Activated CD4-positive, alpha-beta T cell treated with anti-CD3 and anti-CD28 coated beads for 4 hours (primary cell): ENCODE measurements around the gene ATXN10.
A peak's percentile ranks its signal among the peaks of the same experiment; 100 is the strongest.
"Not testable (repeated sequence)": the region's sequence is repeated elsewhere in the genome, so short reads cannot be mapped to it uniquely, and the experiment has no call there.

ENCODE experiments used
- DNase-seq, 2 donors: peaks; one replicate each; pipeline ENCODE4 v3.0.0-alpha.2; 2020

ATXN10 gene, protein sequence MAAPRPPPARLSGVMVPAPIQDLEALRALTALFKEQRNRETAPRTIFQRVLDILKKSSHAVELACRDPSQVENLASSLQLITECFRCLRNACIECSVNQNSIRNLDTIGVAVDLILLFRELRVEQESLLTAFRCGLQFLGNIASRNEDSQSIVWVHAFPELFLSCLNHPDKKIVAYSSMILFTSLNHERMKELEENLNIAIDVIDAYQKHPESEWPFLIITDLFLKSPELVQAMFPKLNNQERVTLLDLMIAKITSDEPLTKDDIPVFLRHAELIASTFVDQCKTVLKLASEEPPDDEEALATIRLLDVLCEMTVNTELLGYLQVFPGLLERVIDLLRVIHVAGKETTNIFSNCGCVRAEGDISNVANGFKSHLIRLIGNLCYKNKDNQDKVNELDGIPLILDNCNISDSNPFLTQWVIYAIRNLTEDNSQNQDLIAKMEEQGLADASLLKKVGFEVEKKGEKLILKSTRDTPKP

DNA sequence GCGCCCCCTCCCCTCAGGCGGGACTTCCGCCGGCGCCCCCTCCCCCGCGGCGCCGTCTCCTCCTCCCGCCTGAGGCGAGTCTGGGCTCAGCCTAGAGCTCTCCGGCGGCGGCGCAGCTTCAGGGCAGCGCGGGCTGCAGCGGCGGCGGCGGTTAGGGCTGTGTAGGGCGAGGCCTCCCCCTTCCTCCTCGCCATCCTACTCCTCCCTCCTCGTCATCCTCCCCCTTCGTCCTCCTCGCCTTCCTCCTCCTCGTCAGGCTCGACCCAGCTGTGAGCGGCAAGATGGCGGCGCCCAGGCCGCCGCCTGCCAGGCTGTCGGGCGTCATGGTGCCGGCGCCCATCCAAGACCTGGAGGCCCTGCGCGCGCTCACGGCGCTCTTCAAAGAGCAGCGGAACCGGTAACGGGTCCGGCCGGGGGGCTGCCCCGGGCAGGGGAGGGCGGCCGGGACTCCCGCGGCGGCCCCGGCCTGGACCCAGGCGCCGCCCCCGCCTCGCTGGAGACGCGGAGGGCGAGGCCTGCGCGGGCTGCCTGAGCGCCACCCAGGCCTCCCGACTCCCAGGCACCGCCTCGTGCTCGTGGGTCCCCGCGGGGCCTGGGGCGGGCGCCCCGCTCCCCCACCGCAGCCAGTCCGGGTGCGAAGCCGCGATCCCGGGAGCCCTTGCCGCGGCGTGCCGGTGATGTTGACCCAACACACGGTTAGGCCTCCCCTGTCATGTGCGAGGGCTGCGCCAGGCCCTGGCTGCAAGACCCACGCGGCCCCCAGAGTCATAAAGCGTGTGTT is at the start of gene ATXN10:
ATXN10 (plus strand) TSS at position 52 of the 781 bp plus-strand sequence; CDS start at position 282, 230 bp downstream.
- peak; percentile 70 to 73 for DNase-seq

DNA sequence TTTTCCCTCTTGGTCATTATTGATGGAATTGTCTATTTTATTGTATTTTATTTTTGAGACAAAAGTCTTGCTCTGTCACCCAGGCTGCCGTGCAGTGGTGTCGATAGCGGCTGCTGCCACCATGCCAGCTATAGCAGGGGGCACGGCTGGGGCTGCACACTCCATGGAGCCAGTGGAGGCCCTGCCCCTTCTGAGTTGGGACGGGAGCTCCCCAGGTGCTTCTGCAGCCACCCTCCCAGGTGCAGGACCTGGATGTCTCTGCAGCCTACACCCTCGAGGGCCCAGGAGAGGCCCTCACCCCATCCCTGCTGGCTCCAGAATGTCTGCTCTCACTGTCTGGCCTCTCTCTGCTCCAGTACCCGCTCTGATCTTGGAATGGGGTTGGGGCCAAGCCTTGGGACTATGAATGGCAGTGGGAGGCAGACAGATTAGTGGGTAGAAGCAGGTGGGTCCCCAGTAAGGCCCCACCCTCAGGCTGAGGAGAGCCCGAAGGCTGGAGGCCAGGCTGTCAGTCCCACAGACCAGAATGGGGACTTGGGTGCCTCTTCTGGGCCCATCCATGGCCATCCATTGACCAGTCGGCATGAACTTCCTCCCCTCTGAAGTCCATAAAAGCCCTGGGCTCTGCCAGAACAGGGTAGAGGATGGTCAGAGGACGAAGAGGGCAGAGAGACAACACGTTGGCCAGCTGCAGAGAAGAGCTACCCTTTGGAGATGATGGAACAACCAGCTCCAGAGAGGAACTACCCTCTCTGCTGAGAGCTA is 49.6 kb upstream of the ATXN10 start:
- no peak for DNase-seq

DNA sequence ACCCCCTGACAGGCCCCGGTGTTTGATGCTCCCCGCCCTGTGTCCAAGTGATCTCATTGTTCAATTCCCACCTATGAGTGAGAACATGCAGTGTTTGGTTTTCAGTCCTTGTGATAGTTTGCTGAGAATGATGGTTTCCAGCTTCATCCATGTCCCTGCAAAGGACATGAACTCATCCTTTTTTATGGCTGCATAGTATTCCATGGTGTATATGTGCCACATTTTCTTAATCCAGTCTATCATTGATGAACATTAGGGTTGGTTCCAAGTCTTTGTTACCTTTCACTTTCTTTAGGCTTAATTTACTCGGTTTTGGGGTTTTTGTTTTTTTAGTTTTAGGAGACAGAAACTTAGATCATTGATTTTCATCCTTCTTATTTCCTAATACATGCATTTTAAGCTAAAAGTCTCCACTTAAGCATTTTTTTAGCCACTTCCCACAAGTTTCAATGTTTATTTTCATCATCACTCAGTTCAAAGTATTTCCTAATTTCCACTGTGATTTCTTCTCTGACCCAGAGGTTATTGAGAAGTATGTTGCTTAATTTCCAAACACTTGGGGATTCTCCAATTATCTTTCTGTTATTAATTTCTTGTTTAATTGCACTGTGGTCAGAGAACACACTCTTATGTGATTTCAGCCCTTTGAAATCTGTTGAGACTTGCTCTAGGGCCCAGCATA is 48.0 kb upstream of the ATXN10 start:
- not testable (repeated sequence) for DNase-seq

DNA sequence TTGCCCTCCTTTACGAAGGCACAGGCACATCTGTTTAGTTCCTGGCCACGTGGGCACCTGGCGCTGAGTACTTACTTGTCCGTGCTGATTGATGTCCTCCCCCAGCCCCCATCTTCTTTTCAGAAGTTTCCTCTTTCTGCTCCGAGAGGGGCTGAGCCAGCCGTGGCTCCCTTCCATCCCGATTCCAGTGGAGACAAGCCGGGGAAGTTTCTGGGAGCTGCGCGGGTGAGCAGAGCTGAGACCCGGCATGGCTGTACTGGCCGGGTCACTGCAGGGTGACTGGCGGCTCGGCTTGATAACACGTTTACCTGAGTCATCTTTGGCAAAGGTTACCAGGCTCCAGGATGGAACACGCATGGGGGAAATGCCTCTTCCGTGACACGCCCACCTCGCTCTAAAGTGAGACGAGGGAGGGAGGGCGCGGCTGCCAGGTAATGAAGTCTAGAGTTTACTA is 45.4 kb upstream of the ATXN10 start:
- DNase-seq = no peak

DNA sequence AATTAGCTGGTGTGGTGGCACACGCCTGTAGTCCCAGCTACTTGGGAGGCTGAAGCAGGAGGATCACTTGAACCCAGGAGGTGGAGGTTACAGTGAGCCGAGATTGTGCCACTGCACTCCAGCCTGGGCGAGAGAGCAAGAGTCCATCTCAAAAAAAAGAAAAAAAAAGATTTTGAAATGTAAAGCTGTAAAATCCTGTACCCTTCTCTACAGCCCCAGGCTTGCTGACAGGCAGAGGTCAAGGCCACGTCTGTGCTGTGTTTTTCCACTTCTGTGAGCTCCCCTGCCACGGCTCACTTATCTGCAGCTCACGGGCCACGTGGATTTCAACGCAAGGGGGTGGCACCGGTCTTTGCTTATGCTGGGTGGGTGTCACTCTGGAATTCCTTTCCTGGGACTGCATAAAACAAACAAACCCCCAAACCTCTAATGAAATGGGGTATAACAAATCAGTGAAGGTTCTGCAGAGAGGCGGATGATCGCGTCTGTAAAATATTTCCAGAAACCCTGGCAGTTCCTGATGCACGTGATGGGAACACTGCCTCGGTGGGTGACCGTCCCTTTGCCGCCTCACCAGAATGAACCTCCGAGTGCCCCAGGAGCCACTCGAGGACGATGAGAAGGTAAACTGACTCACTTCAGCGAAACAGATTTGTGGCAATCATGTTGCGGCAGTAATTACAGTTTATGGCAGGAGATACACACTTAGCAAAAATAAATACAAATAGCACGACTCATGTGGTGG is 44.0 kb upstream of the ATXN10 start:
- no peak for DNase-seq

DNA sequence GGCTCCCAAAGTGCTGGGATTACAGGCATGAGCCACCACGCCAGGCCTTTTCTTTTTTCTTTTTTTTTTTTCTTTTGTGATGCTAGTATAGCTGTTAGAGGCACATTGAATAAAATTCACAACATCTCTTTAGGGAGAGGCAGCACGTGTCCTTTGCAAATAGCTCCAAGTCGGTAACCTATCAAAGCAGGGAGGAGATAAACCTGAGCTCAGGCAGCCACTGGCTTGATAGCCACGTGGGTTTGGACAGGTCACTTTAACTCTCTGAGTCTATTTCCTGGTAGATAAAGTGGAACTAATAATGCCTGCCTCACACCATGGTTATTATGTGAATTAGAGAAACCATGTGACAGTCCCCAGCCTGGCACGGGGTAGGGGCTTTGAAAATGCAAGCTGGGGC is 43.1 kb upstream of the ATXN10 start:
- no peak for DNase-seq

DNA sequence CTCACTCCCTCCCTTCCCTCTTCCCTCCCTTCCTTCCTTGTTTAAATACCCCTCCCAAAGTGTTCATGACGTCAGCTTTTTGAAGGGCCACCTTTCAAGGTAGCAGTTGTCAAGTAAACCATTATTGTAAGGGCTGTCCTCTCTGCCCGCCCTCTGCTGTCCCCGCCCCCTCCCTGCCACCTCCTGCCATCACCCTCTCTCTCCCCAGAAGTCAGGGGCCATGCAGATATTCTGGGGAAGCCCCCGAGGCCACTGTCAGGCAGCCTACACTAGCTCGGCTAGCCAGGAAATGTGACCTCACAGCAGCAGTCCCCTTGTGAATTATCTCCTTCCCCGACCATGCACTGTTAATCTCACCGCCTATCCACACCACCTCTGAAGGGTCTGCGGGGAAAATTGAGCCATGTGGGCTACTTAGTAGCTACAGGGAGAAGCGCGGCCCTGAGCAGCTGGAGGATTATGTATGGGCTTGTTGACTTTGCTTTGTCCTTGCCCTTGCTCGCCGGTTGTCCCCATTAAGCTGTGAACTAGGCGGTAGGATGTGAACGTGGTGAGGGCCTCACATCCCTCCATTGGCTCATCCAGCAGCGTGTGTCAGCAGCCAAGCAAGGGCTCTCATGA is 42.1 kb upstream of the ATXN10 start:
- no peak for DNase-seq

DNA sequence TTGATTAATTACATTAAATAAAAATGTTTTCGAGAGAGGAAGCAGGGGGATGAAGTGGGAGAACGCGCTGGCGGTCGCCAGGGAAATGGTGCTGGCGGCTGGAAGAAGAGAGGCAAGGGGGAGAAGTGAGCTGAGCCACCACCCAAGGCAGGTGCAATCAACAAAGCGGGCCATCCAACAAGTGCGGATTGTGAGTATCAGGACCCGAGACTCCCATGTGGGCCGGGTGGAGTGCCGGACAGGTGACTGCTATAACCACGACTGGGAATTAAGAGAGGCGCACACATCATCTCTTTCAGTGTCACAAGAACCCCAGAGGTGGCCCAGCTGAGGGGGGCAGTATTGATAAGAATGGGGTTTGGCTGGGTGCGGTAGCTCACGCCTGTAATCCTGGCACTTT is 41.2 kb upstream of the ATXN10 start:
- DNase-seq = no peak

DNA sequence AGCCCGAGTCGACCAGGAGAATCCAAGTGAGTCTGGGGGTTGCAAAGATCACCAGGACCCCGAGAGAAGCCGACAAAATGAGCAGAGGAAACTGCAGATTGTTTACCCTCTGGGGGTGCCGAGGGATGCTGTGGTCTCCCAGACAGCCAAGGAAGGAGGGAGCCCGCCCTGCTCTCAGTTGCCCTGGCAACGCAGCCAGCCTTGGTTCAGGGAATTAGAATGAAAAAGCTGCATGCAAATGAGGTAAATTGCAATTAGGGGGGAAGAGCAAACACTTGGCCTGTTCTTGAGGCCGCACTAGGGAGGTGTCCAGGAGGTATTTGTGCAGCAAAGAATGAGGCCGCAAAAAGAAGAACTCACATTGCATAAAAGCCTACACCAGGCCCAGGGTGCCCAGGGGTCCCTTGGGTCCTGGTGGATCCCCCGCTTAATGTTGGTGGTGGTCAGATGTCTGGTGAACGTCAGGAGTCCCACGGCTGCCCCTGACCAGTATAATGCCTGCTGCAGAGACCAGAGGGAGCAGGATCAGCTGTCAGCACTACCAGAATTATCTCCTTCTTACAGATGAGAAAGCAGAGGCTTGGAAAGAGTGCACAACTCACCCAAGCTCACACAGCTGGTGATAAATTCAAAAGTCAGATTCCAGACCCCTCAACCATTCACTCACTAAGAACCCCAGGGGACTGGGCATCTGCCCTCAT is 40.3 kb upstream of the ATXN10 start:
- no peak for DNase-seq

DNA sequence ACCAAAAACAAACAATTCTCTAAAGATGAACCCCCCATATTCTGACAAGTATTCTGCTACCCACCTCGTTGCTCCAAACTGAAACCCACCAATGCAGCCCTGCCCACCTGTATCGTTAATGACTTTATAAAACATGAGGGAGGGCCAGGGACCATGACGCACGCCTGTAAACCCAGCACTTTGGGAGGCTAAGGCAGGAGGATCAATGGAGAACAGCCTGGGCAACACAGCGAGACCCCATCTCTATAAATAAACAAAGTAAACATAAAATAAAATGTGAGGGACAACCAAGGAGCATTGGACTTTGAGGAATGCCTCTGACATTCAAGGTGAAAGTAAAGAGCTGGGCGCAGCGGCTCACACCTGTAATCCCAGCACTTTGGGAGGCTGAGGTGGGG is 39.8 kb upstream of the ATXN10 start:
- no peak for DNase-seq

DNA sequence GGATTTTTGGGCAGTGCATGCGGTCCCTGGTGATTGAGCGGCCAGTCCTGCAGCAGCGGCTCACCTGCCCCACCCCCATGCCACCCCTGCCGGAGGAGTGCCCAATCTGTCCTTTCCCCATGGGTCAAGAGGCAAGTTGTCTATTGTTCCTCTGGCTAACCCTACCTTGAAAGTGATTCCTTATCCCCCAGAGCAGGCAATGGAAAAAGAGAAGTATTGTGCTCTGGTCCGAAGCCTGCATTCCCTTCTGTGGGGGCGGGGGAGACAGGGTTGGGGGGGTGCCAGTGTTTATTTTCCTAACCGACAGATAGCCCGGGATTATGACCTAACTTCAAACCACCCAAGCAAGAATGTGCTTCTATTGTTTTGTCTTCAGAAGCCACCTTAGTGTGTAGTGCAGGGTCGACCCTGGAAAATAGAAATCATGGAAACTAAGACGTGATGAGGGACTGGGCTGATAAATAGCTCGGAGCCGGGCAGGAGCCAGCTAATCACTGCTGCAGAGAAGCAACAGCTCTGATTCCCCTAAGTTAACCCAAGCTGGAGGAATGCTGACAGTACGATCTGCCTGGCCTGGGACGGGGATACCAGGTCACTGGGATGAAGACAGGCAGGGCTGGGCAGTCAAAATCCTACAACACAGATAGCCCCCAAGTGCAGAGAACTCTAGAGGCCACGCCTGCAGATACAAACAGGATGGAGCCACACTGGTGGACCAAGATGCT is 38.7 kb upstream of the ATXN10 start:
- no peak for DNase-seq

DNA sequence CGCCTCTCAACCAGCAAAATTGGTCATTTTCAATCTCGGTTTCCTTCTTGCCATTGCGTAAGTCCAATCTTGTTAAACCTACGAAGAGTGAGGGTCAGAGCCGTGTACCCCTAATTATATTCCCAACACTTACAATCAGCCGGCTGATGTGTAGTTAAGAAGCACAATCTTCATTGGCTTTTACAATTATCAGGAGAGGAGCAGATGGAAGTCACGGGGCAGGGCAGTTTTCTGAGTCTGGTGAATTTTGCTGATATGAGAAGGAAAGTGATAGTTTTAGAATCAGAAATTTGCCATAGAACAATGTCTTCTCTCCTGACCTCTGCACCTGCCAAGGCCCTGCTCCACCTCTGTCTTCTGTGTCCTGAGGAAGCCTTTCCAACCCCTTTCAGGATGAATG is 35.0 kb upstream of the ATXN10 start:
- no peak for DNase-seq

DNA sequence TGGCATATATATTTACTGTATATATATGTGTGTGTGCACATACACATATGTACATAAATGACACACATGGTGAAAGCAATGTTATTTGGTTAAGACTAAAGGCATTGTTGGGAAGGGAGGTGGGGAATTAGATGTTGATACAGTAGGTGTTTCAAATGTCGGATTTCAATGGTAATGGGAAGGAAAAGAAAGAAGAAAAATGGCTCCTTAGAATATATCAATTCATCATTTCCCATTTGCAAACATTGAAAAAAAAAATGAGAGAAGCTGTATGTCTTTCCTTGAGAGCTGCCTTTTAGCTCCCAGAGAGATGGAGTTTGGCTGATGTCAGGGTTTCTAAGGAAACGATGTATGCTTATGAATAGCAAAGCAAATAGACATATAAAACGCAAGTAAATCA is 33.4 kb upstream of the ATXN10 start:
- DNase-seq = no peak

DNA sequence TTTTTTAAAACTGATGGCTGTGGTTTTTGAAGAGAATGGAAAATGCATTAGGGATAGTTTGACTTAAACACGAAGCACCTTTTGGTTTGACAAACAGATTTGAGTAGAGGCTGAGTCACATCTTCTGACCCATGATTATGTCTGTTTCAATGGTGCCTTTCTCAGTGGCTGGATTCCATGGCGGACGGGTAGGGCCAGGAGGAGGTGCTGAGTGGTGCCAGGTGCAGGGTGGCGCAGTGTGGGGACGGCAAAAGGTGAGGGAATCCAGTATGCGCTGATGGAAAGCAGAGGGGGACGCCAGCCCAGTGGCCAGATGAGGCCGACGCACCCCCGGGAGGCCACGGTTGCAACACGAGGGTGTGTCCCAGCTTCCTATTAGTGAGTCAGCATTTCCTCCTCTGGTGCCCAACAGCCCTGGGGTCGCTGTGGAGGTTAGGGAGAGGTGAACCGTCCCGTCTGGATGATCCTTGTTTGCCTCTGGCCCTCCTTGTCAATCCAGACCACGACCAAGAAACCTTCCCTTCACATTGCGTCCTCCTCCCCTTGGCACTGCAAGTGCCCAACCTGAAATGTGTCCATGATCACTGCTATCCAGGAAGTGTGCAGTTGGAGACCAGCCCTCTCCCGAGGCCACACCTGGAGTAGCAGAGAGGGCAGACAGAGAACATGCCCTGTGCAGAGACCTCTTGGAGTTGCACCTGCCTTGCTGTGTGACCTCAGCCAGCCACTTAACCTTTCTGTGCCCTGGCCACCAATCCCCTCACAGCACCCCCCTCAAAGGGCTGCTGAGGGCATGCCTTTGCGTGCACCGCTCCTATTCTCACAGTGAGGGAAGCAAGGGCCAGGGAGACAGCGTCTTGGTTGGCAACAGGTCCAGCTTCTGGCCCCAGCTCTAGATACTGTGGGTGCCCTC is 32.5 kb upstream of the ATXN10 start:
- no peak for DNase-seq

DNA sequence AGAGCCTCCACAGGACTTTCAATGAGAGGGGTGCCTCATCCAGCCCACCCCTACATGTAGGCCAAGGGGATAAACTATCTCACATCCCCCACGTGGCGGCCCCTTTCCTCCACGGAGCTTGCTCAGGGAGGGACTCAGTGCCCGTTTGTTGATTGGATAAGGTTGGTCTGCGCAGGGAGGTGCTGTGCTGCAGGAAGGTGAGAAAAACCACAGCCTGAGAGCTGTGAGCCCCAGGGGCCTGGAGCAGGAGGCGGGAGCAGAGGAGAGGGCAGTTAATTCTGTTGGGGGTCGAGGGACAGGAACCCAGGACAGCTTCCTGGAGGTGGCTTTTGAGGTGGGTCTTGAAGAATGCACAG is 31.9 kb upstream of the ATXN10 start:
- DNase-seq = no peak

DNA sequence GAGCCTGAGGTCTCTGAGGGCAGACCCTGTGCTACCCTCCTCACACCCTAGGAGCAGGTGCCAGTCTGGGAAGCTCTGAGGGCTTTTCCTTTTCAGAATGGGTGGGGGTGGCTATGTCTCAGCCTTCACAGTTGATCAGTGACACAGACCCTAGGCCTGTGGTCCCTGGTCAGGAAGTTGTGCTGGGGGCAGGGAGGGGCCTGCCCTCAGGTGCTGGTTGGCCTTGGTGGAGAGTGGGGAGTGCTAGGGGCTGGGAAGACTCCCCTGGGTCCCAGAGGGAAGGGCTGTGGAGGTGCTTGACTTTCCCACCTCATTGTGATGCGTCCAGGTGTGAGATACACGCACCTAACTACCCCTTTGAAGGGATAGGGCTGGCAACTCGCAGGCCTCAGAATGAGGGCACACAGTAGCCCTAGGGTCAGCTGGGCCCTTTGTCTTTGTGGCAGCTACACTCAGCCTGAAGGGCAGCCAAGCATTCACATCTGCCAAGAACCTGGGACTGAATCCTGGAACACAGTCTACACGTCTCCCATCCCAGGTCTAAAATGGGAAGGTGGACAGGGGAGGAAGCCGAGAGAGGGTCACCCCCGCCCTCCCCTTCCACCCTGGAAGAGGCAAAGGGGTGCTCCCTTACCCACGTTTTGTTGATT is 31.2 kb upstream of the ATXN10 start:
- no peak for DNase-seq

DNA sequence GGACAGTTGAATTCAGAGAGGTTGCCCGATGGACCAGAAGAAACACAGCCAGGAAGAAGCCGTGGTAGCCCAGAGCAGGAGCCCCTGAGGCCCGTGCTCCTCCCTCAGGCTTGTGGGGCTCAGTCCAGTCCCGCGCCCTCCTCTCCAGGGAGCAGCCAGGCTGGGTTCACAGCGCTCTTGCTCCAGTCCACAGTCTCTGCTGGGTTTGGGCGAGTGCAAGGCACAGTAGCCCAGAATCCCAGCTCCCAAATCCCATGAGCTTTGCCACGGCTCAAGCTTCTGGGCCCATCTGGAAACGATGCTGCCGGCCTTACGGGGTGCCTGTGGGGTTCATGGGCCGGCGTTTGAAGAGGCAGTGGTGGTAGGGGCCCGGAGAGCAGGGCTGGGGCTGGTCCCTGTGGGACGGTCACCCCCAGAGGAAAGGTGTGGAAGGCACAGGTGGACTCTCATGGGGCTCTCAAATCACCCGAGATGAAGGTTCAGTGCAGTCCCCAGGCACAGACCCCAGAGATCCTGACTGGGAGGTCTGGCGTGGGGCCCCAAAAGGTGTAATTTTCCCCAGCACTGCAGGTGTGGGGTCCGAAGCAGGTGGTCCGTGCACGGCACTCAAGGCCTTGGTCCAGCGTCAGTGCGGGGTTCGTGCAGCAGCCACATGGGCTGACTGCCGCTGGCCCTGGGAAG is 30.6 kb upstream of the ATXN10 start:
- no peak for DNase-seq

DNA sequence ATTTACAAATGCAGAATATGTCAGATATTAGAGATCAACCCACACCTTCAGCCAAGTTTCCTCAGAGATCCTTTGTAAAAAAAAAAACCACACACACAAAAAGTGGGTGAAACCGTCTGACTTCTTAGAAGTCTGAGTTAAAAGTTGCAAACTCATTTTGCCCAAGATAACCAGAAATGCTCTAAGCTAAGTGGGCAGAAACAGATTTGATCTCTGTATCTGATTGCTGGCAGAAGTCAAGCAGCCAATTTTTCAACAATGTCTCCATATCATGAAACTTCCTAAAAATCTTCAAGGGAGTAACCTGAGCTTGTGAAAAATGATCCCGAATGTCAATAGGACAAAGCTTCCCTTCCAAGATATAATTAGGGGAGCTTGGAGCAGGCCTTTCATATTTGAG is 28.6 kb upstream of the ATXN10 start:
- no peak for DNase-seq
